Muscle of arm (tissue), 12 donors: Measurements from ENCODE around the gene PNRC2. TPM values are rescaled to one million over a fixed set of nuclear protein-coding genes. Genes with fewer than 3 reads are reported as not detected.
"Not testable (repeated sequence)": the region's sequence is repeated elsewhere in the genome, so short reads cannot be mapped to it uniquely, and the experiment has no call there.

ENCODE experiments used
- DNase-seq: peaks from one replicate; pipeline ENCODE4 v3.0.0-alpha.2; 2013
- polyA plus RNA-seq, 12 donors: library from polyadenylated mRNA; unstranded; fragments of 120-200 nt; gene quantifications; one replicate each; pipeline ENCODE4 v1.2.1, GENCODE V29; 2013; ENCODE audit not compliant: insufficient read length in 12 of 12

PNRC2 gene
- polyA plus RNA-seq, 12 donors: 100 to 180 (median 108) TPM; not detected in 1

GRCh38 chr1:23930861-23931490, 28.7 kb upstream of the PNRC2 start:
- DNase-seq: peak; percentile 40

- DNase-seq: no peak
Measured at GRCh38 chr1:23931491-23931880, 28.1 kb upstream of the PNRC2 start.

- no peak for DNase-seq
Measured at GRCh38 chr1:23936481-23937176, 23.0 kb upstream of the PNRC2 start.

GRCh38 chr1:23947366-23947765, 12.3 kb upstream of the PNRC2 start:
- DNase-seq: no peak

GRCh38 chr1:23953020-23953419, 6.6 kb upstream of the PNRC2 start:
- DNase-seq: no peak

GRCh38 chr1:23957096-23957495, 2.5 kb upstream of the PNRC2 start:
- DNase-seq: no peak

GRCh38 chr1:23958040-23958809, 1.4 kb upstream of the PNRC2 start:
- DNase-seq: not testable (repeated sequence)

GRCh38 chr1:23958810-23959460, 693 bp upstream of the PNRC2 start:
- DNase-seq: peak; percentile 90

GRCh38 chr1:23960291-23961020, 828 bp downstream of the PNRC2 start:
- DNase-seq: peak; percentile 63

GRCh38 chr1:23963617-23964234, 4.1 kb downstream of the PNRC2 start:
- no peak for DNase-seq

GRCh38 chr1:23964235-23964668, 4.6 kb downstream of the PNRC2 start:
- DNase-seq: no peak

GRCh38 chr1:23964790-23965740, 5.4 kb downstream of the PNRC2 start:
- no peak for DNase-seq

- no peak for DNase-seq
Measured at GRCh38 chr1:23966973-23967493, 7.4 kb downstream of the PNRC2 start.

- no peak for DNase-seq
Measured at GRCh38 chr1:23967871-23968270, 8.2 kb downstream of the PNRC2 start.

GRCh38 chr1:23977187-23977853, 17.7 kb downstream of the PNRC2 start:
- no peak for DNase-seq

GRCh38 chr1:23977854-23978191, 18.2 kb downstream of the PNRC2 start:
- DNase-seq: no peak

GRCh38 chr1:23978805-23979204, 19.2 kb downstream of the PNRC2 start:
- DNase-seq: no peak

- peak; percentile 62 for DNase-seq
Measured at GRCh38 chr1:23979387-23979880, 19.8 kb downstream of the PNRC2 start.
